Measurements from ENCODE around the gene TECTA. TPM values are rescaled to one million over a fixed set of nuclear protein-coding genes. Genes with fewer than 3 reads are reported as not detected.

The TECTA gene
- total RNA-seq, 1 donor from 2014 or later, result 0.35 TPM

DNA sequence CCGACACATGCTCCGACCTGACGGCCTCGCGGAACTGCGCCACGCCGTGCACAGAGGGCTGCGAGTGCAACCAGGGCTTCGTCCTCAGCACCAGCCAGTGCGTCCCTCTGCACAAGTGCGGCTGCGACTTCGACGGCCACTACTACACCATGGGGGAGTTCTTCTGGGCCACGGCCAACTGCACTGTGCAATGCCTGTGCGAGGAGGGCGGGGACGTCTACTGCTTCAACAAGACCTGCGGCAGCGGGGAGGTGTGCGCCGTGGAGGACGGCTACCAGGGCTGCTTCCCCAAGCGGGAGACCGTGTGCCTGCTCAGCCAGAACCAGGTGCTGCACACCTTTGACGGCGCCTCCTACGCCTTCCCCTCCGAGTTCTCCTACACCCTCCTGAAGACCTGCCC, 26.8 kb downstream of the TECTA start:
- no peak for DNase-seq (ENCODE audit: low spot score)
- ATAC-seq, result no peak

DNA sequence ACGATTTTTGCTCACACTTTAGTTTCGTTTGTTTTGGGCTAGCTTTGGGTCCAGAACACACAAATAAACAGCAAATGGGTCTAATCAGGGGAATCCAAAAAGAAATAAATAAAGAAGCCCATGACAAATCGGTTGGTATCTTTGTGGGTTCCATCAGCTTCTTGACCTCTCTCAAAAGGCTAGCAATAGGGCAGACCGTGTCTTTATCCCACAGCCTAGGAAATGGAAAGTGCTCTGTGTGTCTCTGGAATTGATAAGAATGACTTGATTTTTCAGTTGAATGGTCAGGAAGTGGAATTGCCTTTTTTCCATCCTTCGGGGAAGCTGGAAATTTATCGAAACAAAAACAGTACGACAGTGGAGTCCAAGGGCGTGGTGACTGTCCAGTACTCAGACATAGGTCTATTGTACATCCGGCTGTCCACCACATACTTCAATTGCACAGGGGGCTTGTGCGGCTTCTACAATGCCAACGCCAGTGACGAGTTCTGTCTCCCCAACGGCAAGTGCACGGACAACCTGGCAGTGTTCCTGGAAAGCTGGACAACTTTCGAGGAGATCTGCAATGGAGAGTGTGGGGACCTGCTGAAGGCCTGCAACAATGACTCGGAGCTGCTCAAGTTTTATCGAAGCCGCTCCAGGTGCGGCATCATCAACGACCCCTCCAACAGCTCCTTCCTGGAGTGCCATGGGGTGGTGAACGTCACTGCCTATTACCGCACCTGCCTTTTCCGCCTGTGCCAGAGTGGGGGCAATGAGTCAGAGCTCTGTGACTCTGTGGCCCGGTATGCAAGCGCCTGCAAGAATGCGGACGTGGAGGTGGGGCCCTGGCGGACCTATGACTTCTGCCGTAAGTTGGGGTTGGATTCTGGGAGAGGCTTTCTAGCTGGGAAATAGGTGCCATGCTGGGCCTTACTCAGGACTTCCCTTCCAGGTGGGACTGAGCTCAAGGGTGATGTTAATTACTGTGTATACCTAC, 28.6 kb downstream of the TECTA start:
- ATAC-seq (no peak), DNase-seq (ENCODE audit: low spot score) (no peak)

DNA sequence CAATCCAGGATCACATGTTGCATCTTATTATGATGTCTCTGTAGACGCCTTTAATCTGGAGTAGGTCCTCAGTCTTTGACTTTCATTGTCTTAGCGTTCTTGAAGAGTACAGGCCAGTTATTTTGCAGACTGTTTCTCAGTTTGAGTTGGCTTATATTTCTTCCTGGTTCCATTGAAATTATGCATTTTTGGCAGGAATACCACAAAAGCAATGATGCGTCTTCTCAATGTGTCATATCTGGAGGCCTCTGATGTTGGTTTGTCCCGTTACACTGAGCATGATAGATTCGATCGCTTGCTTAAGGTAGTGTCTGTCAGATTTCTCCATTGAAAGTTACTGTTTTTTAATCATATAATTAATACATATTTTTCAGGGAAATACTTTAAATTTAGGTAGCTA, 30.6 kb downstream of the TECTA start:
- no peak for ATAC-seq
- DNase-seq (ENCODE audit: low spot score), result no peak

DNA sequence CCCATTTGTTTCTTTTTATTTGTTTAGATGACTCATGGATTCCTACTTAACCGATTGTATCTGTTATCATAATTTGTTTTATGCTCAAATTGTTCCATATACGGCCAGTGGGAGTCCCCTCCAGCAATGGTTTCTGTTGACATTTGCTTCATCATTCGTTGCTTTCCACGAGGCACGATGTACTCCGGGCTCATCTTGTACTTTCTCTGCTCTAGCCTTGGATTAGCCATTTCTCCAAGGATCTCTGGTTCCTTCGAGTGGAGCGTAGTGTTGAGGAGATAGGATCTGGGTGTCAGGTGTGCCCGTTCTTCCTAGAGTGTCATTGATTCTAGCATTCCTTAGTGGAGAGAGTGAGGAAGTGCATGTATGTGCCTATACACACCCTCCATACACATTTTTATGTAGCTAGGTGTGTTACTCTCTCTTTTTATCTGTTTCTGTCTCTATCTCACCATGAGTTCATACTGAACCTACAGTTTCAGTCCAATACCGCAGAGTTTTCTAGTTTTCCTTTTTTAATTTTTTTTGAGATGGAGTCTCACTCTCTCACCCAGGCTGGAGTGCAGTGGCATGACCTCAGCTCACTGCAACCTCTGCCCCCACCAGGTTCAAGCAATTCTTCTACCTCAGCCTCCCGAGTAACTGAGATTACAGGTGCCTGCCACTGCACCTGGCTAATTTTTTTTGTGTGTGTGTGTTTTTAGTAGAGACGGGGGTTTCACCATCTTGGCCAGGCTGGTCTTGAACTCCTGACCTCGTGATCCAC, 31.4 kb downstream of the TECTA start:
- DNase-seq (ENCODE audit: low spot score) (no peak), ATAC-seq (no peak)

DNA sequence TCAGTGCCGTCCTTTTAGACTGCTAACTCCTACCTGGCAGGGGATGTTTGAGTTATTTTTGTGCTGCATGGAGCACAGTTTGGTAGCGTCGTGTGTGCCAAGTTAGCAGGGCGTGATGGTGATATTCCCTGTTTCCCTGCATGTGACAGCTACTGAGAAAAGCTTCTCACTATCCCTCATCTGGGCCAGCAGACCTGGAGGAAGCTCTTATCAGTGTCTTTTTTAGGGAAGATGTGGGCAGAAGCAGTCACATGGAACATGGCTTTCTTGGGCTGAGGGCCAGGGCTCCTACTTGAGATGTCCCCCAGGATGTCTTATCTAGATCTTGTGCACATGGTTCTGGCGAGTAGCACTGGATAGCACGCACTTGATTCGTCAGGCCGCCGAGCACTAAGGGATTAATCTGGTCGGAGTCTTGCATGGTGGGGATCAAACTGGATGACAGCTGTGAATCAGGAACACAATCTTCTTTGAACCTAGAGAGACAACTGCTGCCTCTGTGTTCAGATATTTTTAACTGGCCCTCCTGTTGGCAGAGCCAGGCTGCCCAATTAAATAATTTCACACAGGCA, 33.8 kb downstream of the TECTA start:
- no peak for DNase-seq (ENCODE audit: low spot score)
- no peak for ATAC-seq

DNA sequence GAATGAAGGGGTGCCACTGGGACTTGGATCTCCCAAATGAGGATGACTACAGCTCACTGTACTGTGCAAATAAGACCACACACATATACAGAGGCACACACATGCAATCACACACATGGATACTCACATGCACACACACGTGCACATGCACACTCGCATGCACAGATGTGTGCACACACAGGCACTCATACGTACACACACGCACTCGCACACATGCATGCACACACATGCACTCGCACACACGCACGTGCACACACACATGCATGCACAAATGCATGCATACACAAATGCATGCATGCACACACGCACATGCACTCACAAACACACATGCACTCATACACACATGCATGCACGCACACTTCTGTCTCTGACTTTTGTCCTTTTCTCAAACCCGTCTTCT, 36.0 kb downstream of the TECTA start:
- ATAC-seq (no peak), DNase-seq (ENCODE audit: low spot score) (no peak)

DNA sequence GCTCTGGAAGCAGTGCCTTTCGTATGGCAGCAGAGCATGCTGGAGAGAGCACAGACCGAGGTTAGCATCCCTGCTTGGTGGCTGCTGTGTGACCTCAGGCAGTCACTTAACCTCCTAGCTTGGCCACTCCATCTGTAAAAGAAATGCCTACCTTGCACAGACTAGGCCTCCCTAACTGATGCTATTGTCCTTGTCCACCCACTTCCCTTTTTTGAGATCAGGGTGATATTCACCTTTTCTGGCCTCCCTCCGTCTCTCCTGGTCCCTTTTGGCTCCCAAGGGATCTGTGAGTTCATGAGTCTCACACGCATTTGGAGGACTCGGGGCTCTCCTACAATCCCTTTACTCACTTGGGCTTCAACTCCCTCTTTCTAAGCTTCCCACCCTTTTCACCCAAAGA, 37.2 kb downstream of the TECTA start:
- ATAC-seq (no peak), DNase-seq (ENCODE audit: low spot score) (no peak)

DNA sequence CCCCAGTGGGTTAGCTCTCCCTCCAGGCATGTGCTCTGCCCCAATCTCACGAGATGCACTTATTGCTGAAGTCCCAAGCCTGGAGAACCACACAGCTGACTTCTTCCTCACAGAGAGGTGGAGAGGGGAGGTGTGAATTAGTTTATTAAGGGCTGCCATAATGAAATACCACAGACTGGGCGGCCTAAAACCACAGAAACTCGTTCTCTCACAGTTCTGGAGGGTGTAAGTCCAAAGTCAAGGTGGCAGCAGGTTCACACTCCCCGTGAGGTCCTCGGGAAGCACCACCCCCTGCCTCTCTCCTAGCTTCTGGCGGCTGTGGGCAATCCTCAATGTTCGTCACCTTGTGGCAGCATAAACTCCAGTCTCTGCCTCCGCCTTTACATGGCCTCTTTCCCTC, 39.3 kb downstream of the TECTA start:
- DNase-seq (ENCODE audit: low spot score) (no peak), ATAC-seq (no peak)

DNA sequence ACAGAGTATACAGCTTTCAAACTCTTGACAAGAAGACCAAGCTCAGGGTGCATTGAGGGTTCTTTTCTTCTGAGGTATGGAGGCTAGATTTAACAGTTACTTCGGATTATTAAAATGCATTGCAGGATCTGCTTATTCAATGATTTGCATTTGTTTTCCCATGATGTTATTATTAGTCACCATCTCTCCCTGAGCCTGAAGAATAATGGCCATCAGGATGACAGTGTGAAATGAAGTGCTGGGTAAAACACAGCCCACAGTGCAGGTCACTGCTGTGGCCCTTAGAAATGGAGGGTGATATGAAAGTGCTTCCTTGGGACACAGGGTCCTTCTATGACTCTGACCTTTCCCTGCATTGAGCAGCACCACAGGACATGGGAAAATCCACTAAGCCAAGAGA, 40.0 kb downstream of the TECTA start:
- no peak for DNase-seq (ENCODE audit: low spot score)
- ATAC-seq, result no peak

DNA sequence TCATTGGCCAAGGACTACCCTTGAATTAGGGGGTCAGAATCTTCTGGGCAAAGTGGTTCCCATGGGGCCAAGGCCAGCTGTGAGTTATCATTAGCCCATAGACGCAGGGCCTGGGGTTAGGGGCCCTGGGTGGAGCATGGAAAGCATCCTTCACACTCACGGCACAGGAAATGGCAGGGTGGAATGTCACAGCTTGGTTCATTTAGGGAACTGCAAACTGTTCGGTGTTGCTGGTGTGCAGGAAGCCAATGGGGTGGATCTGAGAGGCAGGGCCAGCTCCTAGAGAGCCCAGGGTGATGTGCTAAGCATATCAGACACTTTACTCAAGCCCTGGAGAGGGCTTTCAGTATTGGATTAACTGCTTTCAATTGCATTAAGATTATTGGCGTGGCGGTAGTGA, 42.9 kb downstream of the TECTA start:
- ATAC-seq, result no peak
- no peak for DNase-seq (ENCODE audit: low spot score)

DNA sequence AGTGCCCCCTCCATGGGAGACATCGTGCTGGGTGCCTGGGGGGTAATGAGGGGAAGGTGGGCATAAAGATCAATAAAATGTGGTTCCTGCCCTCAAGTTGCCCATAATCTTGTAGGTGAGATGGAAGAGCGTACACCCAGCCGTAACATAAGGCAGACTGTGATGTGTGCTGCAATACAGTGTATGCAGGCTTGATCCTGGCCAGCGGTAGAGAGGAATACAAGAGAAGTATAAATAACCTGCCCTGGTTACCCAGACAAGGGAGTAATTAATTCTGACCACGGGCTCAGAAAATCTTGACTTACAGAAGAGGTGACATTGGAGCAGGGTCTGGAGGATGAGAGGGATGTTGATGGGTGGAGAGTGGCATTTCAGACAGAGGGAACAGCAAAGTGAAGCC, 43.7 kb downstream of the TECTA start:
- DNase-seq (ENCODE audit: low spot score) (no peak), ATAC-seq (no peak)

DNA sequence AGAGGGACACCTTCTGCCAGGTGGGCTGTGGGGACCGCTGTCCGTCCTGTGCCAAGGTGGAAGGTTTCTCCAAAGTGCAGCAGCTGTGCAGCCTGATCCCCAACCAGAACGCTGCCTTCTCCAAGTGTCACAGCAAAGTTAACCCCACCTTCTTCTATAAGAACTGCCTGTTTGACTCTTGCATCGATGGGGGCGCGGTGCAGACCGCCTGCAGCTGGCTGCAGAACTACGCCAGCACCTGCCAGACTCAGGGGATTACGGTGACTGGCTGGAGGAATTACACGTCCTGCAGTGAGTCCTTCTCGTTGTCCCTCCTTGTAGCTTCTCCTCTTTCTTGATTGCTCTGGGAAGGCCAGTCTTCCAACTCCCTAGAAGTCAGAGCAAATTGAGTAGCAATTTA, 44.8 kb downstream of the TECTA start:
- DNase-seq (ENCODE audit: low spot score) (no peak), ATAC-seq (no peak)

DNA sequence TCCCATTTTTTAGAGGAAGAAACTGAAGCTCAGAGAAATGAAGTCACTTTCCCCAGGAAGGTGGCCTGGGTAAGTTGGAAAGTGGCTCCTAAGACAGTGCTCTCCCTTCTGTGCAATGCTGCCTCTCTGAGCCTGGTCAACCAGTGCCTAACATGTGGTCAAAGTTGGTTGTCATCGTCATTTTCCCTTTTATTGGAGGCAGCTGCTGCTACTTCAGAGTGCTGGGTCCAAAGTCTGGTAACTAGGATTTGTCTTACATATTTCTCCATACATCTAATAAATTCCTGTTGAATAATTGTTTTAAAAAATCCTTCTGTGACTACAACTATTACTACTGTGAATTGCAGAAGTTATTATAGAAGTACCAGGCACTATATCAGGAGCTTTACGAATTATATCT, 48.1 kb downstream of the TECTA start:
- no peak for DNase-seq (ENCODE audit: low spot score)
- ATAC-seq, result no peak

DNA sequence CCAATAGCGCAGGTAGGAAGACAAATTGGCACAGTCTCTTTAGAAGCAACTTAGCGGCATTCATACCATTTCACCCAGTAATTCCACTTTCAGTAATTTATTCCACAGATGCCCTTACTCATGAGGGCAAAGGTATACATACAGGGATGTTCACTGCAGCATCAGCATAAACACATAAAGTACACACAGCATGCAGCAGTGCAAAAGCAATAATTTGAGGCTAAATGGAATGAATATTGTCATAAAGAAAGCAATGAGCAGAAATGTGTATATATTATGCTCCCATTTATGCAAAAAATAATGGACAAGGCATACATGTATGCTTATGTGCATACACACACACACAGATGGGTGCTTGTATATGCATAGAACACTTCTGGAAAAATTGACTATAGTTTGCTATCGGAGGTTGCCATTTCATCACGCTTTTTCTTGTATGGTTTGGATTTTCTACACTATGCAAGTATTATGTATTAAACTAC, 50.2 kb downstream of the TECTA start:
- ATAC-seq (no peak), DNase-seq (ENCODE audit: low spot score) (no peak)

DNA sequence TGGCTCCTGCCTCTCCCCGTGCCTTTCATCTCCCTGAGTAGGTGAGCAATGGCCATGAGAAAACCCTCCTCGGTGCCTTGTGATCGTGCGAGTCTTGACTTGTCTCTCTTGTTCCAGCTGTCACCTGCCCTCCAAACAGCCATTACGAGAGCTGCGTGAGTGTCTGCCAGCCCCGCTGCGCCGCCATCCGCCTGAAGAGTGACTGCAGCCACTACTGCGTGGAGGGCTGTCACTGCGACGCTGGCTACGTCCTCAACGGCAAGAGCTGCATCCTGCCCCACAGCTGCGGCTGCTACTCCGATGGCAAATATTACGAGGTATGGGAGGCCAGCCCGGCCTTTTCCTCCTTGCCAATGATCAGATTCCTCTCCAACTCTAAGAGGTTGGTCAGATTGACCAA, 51.7 kb downstream of the TECTA start:
- no peak for ATAC-seq
- no peak for DNase-seq (ENCODE audit: low spot score)

DNA sequence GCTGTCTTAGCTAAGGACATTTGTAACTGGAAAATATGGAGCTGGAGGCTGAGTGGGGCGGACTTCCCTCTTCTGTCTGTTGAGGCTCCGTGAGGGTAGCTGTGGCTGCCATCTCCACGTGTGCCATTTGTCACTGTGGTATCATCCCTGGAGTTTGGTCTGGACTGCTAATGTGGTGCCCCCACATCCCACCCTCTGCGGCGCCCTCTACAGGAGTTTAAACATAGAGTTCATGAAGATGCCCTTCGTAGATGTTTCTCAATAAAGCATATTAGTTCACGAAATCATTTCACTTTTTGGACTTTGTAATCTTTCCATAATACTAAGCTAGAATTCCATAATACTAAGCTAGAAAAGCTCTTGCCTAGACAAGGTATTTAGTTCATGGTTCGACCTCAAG, 52.4 kb downstream of the TECTA start:
- DNase-seq (ENCODE audit: low spot score), result no peak
- no peak for ATAC-seq

DNA sequence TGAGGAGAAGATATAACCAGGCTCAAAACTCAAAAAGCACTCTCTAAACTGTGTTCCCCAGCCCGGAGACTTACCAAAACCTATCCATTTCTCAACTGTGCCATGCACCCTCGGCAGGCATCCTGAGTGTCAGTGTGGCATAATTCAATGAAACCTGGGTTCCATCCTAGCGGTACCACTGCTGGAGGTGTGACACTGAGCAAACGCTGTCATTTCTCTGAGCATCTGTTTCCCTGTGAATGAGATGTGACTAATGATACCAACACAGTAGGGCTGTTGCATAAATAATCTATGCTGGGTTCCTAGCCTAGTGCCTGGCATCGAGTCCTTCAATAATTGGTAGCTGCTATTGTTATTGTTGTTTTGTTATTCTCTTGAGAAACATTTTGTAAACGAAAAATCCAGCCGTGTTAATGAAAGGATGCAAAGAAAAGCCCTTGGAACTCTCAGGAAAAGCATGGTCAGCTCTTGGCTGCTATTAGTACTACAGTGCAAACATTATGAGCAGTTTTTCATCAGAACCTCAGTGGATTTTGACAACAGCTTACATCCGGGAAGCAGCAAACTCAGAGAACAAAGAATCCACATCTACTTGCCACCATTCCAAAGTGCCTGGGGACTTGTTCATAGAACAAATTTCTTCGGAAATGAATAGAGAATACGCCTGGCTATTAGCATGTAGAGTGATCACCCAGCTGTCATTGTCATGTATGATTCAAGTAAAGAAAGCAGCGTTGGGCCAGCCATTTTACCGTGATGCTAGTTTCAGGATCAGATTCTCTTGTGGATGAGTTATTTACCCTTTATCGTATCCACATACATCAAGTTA, 53.7 kb downstream of the TECTA start:
- ATAC-seq, result no peak
- no peak for DNase-seq (ENCODE audit: low spot score)

DNA sequence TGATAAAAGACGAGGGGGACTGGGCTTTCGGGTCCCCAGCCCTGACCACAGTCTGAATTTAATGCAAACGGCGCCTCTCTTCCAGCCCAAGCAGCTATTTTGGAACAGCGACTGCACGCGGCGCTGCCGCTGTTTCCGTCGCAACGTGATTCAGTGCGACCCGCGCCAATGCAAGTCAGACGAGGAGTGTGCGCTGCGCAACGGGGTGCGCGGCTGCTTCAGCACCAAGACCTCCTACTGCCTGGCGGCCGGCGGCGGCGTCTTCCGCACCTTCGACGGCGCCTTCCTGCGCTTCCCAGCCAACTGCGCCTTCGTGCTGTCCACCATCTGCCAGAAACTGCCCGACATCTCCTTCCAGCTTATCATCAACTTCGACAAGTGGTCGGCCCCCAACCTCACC, 56.7 kb downstream of the TECTA start:
- DNase-seq (ENCODE audit: low spot score) (no peak), ATAC-seq (no peak)

DNA sequence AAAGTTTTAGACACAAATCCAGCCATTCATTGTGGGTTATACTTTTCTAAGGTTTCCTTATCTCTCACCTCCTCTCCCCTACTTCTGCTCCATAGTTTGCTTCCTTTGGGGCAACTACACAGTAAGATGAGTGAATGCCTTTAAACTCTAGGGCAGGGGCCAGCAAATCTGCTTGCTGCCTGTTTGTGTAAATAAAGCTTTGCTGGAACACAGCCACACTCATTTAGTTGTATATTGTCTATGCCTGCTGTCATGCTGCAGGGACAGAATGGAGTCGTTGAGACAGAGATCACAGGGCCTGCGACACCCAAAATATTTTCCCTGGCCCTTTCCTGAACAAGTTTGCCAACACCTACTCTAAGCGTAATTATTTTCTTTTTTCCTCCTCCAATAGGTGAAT, 58.7 kb downstream of the TECTA start:
- peak; percentile 40 for ATAC-seq

DNA sequence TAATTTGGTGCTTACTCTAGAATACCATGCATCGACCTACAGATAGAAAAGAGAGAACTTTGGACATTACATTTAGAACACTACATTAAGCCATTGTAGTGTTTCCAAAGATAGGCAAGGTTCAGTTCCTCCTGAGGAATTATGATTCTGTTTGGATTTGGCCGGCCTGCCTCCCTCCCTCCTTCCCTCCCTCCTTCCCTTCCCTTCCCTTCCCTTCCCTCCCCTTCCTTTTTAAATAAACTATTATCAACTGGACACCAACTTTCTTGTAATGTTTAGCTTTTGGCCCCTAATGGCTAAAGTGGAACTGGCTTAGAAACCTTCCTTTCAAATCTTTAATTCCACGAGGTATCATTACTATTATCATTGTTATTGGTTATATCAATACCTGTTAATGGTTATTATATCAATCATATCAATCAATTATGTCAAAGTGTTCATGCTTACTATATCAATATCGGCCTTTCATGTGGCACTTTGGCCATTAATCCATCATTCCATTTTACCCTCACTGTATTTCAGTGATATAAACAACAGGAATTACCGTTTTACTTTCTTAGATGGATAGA, 60.4 kb downstream of the TECTA start:
- DNase-seq (ENCODE audit: low spot score) (no peak), ATAC-seq (no peak)

More for the DNA sequence above, 58.7 kb downstream of the TECTA start:
- no peak for DNase-seq (ENCODE audit: low spot score)
